HG03135 (cell line): Measurements from ENCODE around the gene DOCK4.

Source experiments
- ATAC-seq: cut with Tn5 transposase; IDR thresholded peaks from one replicate; pipeline ENCODE4 v1.9.1; 2021; ENCODE audit warnings: mild to moderate bottlenecking, moderate library complexity; ENCODE audit not compliant: unreplicated experiment

The DOCK4 gene

DNA sequence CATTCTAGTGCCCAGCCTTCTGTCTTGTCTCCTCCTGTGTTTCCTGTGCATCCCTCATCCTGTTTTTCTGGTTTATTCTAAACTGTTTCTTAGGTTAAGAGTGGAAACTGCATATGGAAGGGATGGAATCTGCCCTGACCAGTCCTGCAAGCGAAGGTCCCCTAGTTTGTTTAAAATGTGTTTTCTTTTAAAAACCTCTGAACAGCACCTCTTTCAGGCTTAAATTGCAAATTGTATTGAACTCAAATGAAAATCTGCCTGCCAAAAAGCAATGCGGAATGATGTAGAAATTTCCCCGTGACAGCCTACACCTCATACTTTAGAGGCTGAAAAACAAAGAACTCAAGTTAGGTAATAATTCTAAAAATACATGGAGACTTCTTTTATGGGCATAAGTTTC lies 421.1 kb downstream of the DOCK4 start:
- ATAC-seq = no peak

DNA sequence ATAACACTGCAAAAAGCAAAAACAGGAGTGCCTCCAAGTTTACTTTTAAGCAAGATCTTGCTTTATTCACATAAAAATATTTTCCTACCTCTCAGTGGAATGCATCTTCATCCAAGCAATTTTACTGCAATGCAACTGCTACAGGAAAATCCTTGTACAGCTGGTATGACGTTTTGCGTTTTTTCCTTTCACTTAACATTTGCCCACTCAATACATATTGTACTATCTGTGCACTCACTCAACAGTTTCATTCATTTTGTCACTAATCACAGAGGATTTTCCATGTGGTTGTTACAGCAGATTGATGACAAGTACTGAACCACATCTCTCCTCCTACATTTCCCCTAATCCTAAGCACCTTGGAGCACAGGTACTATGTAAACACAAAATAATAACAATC lies 421.9 kb downstream of the DOCK4 start:
- ATAC-seq = no peak

DNA sequence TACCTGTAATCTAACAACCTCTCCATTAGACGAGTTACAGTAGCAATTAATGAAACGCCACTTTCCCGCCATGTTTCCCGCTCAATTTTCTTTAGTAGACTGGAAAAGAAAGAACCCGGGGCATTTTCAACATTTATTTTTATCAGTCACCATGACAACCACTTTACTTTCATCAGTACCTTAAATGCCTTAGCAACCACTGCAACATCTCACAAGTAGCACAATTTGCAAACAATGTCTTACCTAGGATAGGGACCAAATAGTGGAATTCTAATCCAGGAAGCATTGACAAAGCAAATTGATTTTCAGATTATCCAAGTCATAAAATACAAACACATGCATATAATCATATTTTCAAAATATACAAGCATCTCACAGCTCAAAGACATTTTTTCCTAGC lies 422.3 kb downstream of the DOCK4 start:
- no peak for ATAC-seq

DNA sequence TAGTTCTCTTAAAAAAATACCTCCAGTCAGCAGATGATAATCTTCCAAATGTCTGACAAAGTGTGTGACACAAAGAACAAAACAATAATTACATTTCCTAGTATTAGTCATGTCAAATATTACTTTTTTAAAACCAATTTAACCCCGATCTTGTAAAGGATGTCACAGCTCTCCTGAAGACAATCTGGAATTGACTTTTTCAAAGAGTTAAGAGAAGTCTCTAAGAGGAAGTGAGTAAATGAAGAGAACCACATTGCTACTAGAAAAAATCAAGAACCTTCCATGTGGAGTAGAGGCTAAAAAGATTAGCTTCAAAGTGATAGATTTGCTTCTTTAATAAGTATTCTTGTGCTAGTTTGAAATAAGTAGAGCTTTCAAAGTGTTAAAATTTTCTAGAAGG lies 425.7 kb downstream of the DOCK4 start:
- ATAC-seq = no peak

DNA sequence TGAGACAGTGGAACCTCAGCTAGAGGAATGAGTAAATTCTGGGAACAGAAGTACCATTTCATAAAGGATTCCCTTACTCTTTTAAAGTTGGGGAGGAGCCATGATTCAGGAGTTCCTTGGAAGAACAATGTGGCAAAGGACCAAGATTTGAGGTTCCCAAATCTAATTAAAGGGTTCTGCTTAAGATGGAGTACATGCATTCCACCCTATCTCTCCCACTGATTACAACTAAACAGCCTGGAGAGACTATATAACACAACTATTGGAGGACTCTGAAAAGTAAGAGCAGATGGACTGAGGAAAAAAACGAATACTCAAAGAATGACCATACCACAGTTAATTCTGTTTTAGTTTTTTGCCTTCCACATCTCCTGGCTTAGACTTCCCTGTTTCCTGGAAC lies 431.0 kb downstream of the DOCK4 start:
- no peak for ATAC-seq

DNA sequence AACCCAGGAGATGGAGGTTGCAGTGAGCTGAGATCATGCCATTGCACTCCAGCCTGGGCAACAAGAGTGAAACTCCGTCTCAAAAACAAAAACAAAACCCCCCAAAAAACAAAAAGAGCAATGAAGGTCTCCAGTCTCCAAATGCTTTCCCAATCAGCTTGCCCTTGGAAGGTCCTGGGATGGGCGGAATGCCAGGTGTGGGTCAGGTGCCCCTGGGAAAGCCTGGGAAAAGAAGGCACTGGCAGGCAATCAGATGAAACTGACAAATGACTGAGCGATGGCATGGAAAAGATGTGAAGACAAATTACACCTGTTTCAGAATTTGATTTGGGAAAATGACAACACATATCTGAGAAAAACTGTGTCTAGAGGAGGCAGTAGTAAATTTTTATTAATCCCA lies 433.5 kb downstream of the DOCK4 start:
- no peak for ATAC-seq

DNA sequence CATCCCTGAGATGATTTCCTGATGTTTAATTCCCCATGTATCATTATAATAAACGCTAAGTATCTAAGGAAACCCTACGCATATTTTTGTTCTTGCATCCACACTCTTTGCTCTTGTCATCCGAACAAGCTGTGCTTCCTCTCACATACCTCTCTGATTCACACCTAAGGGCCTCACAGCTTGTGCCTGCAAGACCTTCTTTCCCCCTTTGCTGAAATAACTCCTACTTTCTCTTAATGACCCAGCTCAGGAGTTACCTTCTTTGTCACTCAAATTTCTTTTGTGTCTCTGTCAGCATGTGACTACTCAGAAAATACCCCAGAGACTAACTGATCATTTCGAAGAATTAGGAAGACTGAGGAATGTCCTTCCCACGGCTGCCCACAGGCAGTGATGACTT lies 434.6 kb downstream of the DOCK4 start:
- ATAC-seq = no peak

DNA sequence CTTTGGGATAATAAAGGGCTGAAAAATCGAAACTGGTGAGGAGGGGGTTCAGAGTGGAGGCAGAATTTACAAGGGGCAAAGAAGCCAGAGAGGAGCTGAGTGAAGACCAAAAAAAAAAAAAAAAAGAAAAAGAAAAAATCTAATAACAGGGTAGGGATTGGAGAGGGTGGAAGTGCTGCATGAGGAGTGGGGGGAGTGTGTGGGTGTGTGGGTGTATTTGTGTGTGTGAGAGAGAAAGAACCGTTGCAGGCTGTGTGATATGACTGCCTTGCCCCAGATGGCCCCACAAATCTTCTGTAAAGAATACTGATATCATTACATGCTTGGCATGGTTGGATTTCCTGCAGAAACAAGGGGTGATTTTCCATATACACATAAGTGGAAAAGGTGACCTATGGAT lies 436.1 kb downstream of the DOCK4 start:
- ATAC-seq = no peak

DNA sequence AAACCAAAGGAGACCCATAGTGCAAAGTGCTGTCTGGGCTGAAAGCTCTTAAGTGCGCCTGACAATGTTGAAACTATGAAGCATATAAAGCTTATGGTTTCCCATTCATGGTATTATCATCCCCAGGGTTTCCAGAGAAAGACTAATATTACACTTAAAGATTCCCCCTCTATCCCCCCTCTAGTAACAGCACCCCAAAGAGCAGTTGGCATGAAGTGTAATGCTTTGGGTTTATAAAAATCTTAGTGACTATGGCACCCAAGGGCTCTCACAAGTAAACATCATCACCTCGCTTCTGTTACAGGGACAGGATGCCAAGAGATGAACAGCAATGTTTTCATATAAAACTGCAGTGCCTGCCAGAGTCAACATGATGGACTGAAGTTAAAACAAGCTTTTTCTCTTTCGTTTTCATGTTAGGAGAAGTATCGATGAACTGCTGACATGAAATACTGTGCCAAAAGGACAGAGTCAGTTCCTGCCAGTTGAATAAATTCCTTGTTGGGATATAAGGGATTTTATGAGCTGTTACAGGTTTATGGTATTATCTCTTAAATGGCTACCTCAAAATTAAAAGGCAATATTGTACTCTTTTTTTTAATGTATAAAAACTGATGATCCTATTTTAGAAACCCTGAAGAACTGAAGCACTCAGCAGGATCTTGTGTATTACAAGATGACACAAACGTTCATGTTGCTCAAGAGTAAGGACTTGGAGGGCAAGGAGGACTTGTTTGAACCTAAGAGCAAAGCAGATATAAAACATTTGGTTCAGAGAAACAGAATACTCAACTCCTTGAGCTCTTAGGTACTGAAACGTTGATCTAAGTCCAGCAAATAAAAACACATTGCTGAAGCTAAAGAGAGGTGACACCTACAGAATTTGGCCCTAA lies 440.2 kb downstream of the DOCK4 start:
- no peak for ATAC-seq

DNA sequence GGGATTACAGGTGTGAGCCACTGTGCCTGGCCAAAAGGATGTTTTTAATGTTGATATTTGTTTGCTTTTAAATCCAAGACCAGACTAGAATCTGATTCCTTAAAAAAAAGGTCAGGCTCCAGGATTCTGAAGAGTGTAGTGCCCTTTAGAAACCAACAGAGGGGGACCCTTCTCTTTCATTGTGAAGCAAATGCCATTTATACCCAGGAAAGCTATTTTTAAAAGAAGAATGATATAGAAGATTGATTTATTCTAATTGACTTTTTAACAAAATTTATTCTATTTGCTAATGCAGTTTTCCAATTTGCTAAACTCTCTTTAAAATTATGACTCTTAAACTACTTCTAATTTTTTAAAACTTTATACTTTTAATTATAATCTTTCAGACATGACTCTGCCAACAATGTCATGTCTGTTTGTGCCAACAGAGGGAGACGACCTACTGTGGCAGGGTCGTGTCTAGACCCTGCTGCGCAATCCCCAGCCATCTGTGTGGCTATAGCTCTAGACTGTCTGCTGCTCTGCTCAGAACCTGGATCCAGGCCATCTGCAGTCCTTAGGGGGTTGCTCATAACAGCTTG lies 442.9 kb downstream of the DOCK4 start:
- ATAC-seq = no peak

DNA sequence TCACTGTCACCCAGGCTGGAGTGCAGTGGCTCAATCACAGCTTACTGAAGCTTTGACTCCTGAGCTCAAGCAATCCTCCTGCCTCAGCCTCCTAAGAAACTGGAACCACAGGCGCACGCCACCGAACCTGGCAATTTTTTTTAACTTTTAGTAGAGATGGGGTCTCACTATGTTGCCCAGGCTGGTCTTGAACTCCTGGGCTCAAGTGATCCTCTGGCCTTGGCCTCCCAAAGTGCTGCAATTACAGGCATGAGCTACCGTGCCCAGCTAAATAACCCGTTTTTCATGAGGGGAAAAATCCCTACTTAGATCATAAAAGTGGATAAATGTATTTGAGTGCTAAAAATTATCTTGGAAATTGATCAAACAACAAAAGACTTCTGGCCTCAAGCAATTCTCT lies 443.4 kb downstream of the DOCK4 start:
- ATAC-seq = no peak

DNA sequence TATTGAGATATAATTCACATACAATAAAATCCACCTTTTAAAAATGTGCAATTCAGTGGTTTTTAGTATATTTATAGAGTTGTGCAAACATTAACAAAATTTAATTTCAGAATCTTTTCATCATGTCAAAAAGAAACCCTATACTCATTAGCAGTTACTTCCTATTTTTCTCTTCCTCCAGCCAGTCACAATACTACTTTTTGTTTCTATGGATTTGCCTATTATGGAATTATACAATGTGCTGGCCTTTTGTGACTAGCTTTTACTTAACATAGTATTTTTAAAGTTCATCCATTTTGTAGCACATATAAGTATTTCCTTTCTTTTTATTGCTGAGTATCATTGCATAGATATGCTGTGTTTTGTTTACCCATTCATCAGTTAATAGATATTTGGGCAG lies 444.0 kb downstream of the DOCK4 start:
- no peak for ATAC-seq

DNA sequence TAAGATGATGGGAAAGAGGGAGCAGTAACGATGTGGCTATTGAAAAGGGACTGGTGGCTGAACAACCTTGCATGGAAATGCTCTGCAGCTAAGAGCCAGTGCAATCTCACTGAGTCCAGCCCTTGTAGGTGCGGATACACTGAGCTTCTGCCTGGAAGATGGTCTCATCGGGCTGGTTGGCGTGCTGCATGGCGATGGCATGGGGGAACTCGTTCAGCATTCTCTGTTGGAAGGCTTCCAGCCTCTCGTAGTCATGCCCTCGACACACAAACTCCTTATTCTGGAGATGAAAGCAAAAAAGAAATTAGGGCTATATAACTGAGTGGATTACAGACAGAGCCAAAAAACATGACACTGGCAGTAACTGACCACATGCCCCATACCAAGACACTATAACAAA lies 446.2 kb downstream of the DOCK4 start:
- ATAC-seq = no peak

DNA sequence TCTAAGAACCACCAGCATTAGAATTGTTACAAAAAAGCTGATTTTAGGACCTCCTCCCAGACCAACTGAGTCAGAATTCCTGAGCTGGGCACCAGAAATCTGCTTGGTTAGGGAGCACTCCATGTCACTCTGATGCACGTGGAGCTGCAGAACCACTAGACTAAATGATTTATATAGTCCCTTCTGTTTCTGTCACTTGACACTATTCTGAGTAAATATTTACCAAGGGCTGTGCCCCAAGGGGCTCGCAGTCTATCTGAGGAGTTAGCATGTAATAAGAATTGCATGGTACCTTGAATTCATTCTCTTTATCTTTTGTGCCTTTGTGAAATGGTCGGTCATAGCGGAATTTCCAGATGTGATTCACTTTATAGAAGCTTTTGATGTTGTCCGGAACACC lies 447.9 kb downstream of the DOCK4 start:
- no peak for ATAC-seq

DNA sequence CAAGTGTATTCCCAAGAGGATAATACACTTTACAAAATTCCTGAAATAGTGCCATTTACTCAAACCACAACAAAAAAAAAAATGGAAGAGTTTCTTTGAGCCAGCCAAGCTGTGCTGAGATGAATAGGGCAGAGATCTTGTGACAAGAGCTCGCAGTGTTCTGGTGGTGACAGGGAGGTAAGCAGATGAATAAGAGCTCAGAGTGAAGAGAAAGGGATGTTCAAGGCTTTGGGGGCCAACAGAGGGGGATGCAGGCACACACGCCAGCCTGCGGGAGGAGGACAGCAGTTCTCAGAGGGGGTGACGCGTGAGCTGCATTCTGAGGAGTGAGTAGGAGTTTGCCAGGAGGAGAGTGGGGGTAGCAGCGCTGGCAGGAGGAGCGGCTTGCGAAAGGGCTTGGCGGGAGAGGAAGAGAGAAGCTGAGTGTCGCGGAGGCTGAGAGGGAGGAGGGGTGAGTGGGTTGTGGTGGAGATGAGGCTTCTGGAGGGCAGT lies 449.5 kb downstream of the DOCK4 start:
- ATAC-seq = no peak

DNA sequence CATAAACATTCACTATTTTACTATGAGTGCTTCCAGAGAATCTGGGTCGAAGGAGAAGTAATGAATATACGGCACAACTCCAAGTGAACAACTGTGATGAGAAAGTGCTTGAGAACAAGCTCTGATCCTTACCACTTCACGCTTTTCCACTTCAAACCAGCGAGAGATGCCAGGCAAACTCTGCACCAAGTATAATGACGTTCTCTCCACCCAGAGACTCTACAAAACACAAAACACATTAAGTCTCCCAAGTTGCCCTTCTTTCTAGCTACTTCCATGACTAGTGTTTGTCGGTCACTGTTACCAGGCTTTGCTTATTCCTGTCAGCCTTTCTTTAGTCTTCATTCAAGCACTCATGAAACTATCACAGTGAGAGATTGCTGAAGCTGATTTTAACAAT lies 450.8 kb downstream of the DOCK4 start:
- no peak for ATAC-seq

DNA sequence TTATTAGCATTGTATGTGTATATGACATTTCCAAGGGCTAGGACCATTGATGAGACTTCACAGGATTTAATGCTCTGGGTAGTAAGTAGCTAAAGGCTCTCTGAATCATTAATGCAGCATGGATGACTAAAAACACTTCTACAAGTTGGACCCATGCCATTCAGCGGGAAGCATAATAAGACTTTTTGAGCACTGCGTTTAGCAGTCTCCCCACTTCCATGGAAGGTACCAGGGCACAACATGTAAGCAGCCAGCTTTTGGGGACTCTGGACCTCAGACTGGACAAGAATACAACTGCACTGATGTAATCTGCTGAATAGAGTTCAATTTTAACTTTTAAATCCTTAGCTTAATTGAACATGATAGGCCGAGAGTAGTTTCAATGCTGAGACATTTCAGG lies 452.2 kb downstream of the DOCK4 start:
- ATAC-seq = no peak

DNA sequence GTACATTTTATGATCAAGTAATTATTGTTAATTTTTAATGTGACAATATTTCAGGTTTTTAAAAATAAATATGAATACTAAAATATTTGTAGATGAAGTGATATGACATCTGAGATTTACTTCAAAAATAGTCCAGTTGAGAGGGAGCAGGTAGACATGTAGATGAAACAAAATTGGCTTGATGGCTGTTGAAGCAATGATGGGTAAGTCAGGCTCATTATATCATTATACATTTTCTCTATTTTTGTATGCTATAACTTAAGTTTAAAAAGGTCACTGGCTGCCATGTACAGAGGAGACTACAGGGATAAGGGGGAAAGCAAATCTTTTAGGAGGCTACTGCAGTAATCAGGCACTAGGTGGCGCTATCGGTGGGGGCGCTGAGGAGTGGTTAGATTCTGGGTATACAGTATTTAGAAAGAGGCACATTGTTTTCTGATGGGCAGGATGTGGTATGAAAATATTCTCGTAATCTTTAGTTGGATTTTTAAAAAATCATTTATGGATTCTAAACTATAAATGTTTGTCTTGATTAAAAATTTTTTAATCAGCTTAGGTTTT lies 454.1 kb downstream of the DOCK4 start:
- ATAC-seq = peak; percentile 92

DNA sequence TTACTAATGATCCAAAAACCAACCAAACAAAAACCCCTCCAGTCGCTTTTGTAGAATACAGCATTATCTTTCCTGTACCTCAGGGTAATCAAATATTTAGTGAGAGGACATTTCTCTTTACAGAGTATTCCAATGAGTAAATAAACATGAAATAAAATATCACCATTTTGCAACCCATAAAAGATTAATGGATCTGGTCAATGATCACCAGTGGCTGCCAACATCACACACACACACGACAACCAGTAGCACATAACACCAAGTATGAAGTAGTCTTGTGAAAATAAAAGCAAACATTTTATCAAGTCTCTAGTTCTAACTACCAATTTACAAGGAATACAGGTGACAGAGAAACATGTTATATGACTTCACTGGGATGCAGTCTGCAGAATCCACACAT lies 455.3 kb downstream of the DOCK4 start:
- no peak for ATAC-seq

DNA sequence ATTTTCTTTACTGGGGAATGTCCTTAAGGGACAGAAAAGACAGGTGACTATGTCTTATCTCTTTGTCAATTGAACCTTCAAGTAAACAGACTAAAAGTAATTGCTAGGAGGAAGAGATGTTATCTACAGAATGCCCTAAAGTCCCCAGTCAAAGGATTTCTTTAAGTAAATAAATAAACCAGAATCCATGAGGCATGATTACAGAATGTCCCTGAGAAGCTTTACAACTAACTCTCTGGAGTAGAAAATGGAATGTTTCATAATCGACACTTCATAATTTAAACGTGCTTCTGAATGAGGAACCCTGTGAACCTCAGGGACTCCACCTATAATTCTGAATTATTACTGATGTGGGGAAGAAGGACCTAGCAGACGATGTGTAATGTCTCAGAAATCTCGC lies 456.0 kb downstream of the DOCK4 start:
- no peak for ATAC-seq

DNA sequence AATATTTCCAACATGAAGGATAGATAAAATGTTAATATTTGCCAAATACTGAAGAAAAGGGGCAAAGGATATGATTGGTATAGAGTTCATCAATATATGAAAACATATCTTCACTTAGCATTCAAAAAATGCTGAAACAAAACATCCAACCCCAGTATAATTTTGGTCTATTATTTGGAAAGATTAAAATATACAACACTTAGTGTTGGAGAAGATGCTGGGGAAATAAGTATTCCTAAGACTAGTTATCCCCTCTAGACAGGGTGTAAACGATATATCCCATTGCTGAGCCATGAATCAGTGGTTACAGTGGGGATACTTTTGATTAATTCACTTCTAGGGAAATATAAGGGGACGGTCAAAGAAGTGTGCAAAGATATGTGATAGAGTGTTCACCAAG lies 456.6 kb downstream of the DOCK4 start:
- no peak for ATAC-seq

DNA sequence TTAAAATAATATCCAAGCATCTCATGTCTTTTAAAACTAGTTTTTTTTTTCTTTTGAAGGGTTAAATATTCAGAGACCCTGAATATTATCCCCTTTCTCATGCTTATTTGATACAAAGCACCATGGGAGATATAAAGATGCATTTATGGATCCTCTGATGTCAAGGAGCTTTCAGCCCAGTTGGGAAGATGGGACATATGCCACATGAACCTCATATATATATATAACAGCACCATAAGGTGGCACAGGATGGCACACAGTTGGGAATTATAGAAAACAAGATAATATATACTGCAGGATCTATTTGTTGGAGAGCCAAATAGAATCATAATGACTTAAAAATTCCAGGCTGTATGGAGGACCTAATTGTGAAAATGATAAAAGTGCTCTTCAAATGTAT lies 458.5 kb downstream of the DOCK4 start:
- ATAC-seq = no peak
